PFSK-1 (cell line): ENCODE results near the gene LDLRAD4.

Experiments
- FOXP2 ChIP-seq: optimal IDR thresholded peaks from 2 replicates; pipeline ENCODE3; 2011; ENCODE audit warnings: borderline replicate concordance, control low read depth, inconsistent platforms; ENCODE audit not compliant: insufficient read depth; ENCODE audit errors: extremely low read length, extremely low read depth
- POLR2AphosphoS5 ChIP-seq: IDR thresholded peaks from 2 replicates; pipeline ENCODE4 v1.6.1; 2012; ENCODE audit warnings: low read depth, mild to moderate bottlenecking, control low read depth, low read length, moderate library complexity
- REST ChIP-seq, 2 experiments: IDR thresholded peaks; 2 replicates each; pipeline versions ENCODE4 v1.6.1 to v1.8.0; 2011 to 2012; ENCODE audit warnings: low read depth in 2 of 2, low read length in 2 of 2, control low read depth in 1 of 2, inconsistent platforms in 1 of 2, mild to moderate bottlenecking in 1 of 2, moderate library complexity in 1 of 2; ENCODE audit not compliant: insufficient read depth in 1 of 2
- SIN3A ChIP-seq: IDR thresholded peaks from 2 replicates; pipeline ENCODE4 v1.6.1; 2012; ENCODE audit warnings: mild to moderate bottlenecking, low read length, moderate library complexity, borderline replicate concordance; ENCODE audit not compliant: insufficient read depth
- TAF1 ChIP-seq: IDR thresholded peaks from 2 replicates; pipeline ENCODE4 v1.6.1; 2012; ENCODE audit warnings: low read length, control low read depth, borderline replicate concordance; ENCODE audit not compliant: insufficient read depth

The LDLRAD4 gene

GRCh38 chr18:13218997-13219396 is 437 bp downstream of the LDLRAD4 start:
- TF ChIP-seq SIN3A (no peak), FOXP2 (no peak), REST (IDR thresholded peaks at IDR 0.05; ENCODE audit: insufficient read depth in 1 of 2, low read depth in 2 of 2, low read length in 2 of 2) (no peak), POLR2AphosphoS5 (no peak), TAF1 (no peak)

GRCh38 chr18:13219593-13220159 is 1.1 kb downstream of the LDLRAD4 start:
- TF ChIP-seq FOXP2 = no peak
- no peak for TF ChIP-seq SIN3A
- no peak for TF ChIP-seq REST (IDR thresholded peaks at IDR 0.05; ENCODE audit: insufficient read depth in 1 of 2, low read depth in 2 of 2, low read length in 2 of 2)
- TF ChIP-seq POLR2AphosphoS5 = no peak
- no peak for TF ChIP-seq TAF1

GRCh38 chr18:13220361-13220991 is 1.9 kb downstream of the LDLRAD4 start:
- no peak for TF ChIP-seq FOXP2
- no peak for TF ChIP-seq REST (IDR thresholded peaks at IDR 0.05; ENCODE audit: insufficient read depth in 1 of 2, low read depth in 2 of 2, low read length in 2 of 2)
- no peak for TF ChIP-seq POLR2AphosphoS5
- TF ChIP-seq SIN3A = no peak
- TF ChIP-seq TAF1 = no peak

GRCh38 chr18:13221869-13222855 is 3.6 kb downstream of the LDLRAD4 start:
- TF ChIP-seq FOXP2 (peak; percentile 40), SIN3A (no peak)

- TF ChIP-seq POLR2AphosphoS5 = no peak
- no peak for TF ChIP-seq REST (IDR thresholded peaks at IDR 0.05; ENCODE audit: insufficient read depth in 1 of 2, low read depth in 2 of 2, low read length in 2 of 2)
- TF ChIP-seq FOXP2 = no peak
- TF ChIP-seq TAF1 = no peak
- TF ChIP-seq SIN3A = no peak
These were observed 4.3 kb downstream of the LDLRAD4 start for GRCh38 chr18:13222856-13223281.
